Keratinocyte (primary cell): ENCODE measurements around the gene SERPINB11. TPM values are rescaled to one million over a fixed set of nuclear protein-coding genes. Genes with fewer than 3 reads are reported as not detected.
A peak's percentile ranks its signal among the peaks of the same experiment; 100 is the strongest.
"Not testable (repeated sequence)": the region's sequence is repeated elsewhere in the genome, so short reads cannot be mapped to it uniquely, and the experiment has no call there.

ENCODE experiments used
- DNase-seq: peaks from one replicate; pipeline ENCODE4 v3.0.0-alpha.2; 2011; ENCODE audit warnings: low read depth, missing footprints, low spot score
- FAIRE-seq: peaks from 2 replicates; lab custom pipeline; 2011; peaks lifted over from hg19 to GRCh38; lab: Jason Lieb, UNC
- H2AFZ ChIP-seq: 2 replicates; pipeline ENCODE4 v1.6.0; 2012; ENCODE audit warnings: low read length, control low read depth, inconsistent platforms; ENCODE audit not compliant: control insufficient read depth
- H3K27ac ChIP-seq: 2 replicates; pipeline ENCODE4 v1.5.1; 2011; ENCODE audit warnings: low read length; ENCODE audit not compliant: control insufficient read depth, insufficient read depth
- H3K27me3 ChIP-seq: 3 replicates; pipeline ENCODE4 v1.6.0; 2011; ENCODE audit warnings: low read length; ENCODE audit not compliant: control insufficient read depth, insufficient read depth; ENCODE audit errors: extremely low read depth
- H3K36me3 ChIP-seq, 2 experiments: 2 replicates in 1 of 2; 3 replicates in 1 of 2; pipeline ENCODE4 v1.5.1; 2011; ENCODE audit warnings: low read length in 2 of 2, mild to moderate bottlenecking in 1 of 2; ENCODE audit not compliant: control insufficient read depth in 2 of 2, insufficient read depth in 2 of 2; ENCODE audit errors: extremely low read depth in 1 of 2
- H3K4me1 ChIP-seq: 3 replicates; pipeline ENCODE4 v1.5.1; 2011; ENCODE audit warnings: low read length; ENCODE audit not compliant: control insufficient read depth, insufficient read depth; ENCODE audit errors: extremely low read depth
- H3K4me2 ChIP-seq: 3 replicates; pipeline ENCODE4 v1.6.0; 2011; ENCODE audit warnings: low read depth, low read length; ENCODE audit not compliant: control insufficient read depth, insufficient read depth; ENCODE audit errors: extremely low read depth
- H3K4me3 ChIP-seq, 3 experiments: fragments of 200-600 bp in 1 of 3; sonication (generic) in 1 of 3; 2 replicates in 2 of 3; 3 replicates in 1 of 3; pipeline ENCODE4 v1.5.1; 2011 to 2016; ENCODE audit warnings: low read length in 3 of 3, mild to moderate bottlenecking in 3 of 3, control low read depth in 2 of 3, inconsistent platforms in 1 of 3, low read depth in 1 of 3, mixed read lengths in 1 of 3, mixed run types in 1 of 3, moderate library complexity in 1 of 3; ENCODE audit not compliant: control insufficient read depth in 2 of 3, insufficient read depth in 2 of 3; ENCODE audit errors: extremely low read depth in 1 of 3
- H3K79me2 ChIP-seq: 2 replicates; pipeline ENCODE4 v1.6.0; 2012; ENCODE audit warnings: low read length; ENCODE audit not compliant: control insufficient read depth, insufficient read depth
- H3K9ac ChIP-seq: 3 replicates; pipeline ENCODE4 v1.6.0; 2011; ENCODE audit warnings: low read length; ENCODE audit not compliant: control insufficient read depth, insufficient read depth; ENCODE audit errors: extremely low read depth
- H3K9me1 ChIP-seq: 3 replicates; pipeline ENCODE4 v1.6.0; 2011; ENCODE audit warnings: low read length; ENCODE audit not compliant: control insufficient read depth, insufficient read depth; ENCODE audit errors: extremely low read depth
- H3K9me3 ChIP-seq: 2 replicates; pipeline ENCODE4 v1.5.1; 2012; ENCODE audit warnings: low read depth, low read length; ENCODE audit not compliant: control insufficient read depth
- H4K20me1 ChIP-seq: 3 replicates; pipeline ENCODE4 v1.6.0; 2011; ENCODE audit warnings: low read length; ENCODE audit not compliant: control insufficient read depth, insufficient read depth; ENCODE audit errors: extremely low read depth
- EZH2 ChIP-seq: IDR thresholded peaks from one replicate; pipeline ENCODE4 v1.6.1; 2012; ENCODE audit warnings: inconsistent platforms, mild to moderate bottlenecking, low read length, moderate library complexity
- dilution Hi-C: fragments of 300-500 bp; cut with MboI; formaldehyde crosslinking; loops from one replicate; pipeline ENCODE4 v1.7.0; 2020; ENCODE audit warnings: low sequenced_read_pairs; ENCODE audit not compliant: extremely low pct_ligation_motif_present
- polyA minus RNA-seq, 3 experiments: library from RNA; depleted of rRNA, polyadenylated mRNA; stranded (reverse); fragments of >200 nt; gene quantifications; 1 replicate in 1 of 3; 2 replicates in 1 of 3; 3 replicates in 1 of 3; pipeline ENCODE4 v1.2.3, GENCODE V29; 2011
- polyA plus RNA-seq, 5 experiments: library from polyadenylated mRNA; depleted of rRNA in 3 of 5; stranded (reverse) in 3 of 5; stranded (forward) in 1 of 5; unstranded in 1 of 5; fragments of >200 nt; gene quantifications; 1 replicate in 1 of 5; 2 replicates in 3 of 5; 3 replicates in 1 of 5; pipeline versions ENCODE4 v1.2.1 to v1.2.3, GENCODE V29; 2011 to 2012; ENCODE audit warnings: missing spikeins in 2 of 5, low read depth in 1 of 5, low replicate concordance in 1 of 5
- TF ChIP-seq, protein P1 (sequence below), 3 experiments: IDR thresholded peaks in 1 of 3; conservative IDR thresholded peaks in 1 of 3; optimal IDR thresholded peaks in 1 of 3; 2 replicates in 2 of 3; 3 replicates in 1 of 3; pipeline versions ENCODE3 to v1.5.1; 2011; ENCODE audit warnings: low read length in 3 of 3, mild to moderate bottlenecking in 3 of 3, moderate library complexity in 2 of 3, control low read depth in 1 of 3, inconsistent platforms in 1 of 3; ENCODE audit not compliant: insufficient read depth in 2 of 3; ENCODE audit errors: extremely low read depth in 1 of 3

The SERPINB11 gene
- not detected in 3 replicates for polyA plus RNA-seq
- not detected for polyA plus RNA-seq (2011; ENCODE audit: low read depth)
- not detected in 2 replicates for polyA plus RNA-seq (2011; cell fraction: cytosol; rRNA removed)
- polyA plus RNA-seq (2011; cell fraction: nucleus; rRNA removed), result not detected in 2 replicates
- not detected in 2 replicates for polyA plus RNA-seq (2012; ENCODE audit: low replicate concordance)
- polyA minus RNA-seq, result not detected in 3 replicates
- not detected for polyA minus RNA-seq (2011; cell fraction: cytosol; rRNA and poly(A)+ RNA removed)
- not detected in 2 replicates for polyA minus RNA-seq (2011; cell fraction: nucleus; rRNA and poly(A)+ RNA removed)

DNA sequence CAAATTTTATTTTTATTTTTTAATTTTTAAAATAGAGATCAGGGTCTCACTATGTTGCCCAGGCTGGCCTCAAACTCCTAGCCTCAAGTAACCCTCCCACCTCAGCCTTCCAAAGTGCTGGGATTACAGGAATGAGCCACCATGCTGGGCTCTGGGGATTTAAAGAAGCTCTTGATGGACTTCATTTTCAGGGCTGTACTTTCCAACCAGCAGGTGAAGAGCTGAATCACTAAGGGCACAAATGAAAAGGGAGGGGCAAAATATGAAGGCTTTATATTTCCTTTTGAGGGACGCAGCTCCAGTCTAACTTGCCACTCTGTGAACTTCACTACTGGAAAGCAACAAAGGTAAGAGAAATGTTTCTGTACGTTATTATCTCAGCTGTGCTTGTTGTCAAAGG is at the start of gene SERPINB11:
Gene SERPINB11 (plus strand): TSS at position 301 of the 400 bp plus-strand sequence. CDS start 7,234 bp downstream, outside the sequence.
- dilution Hi-C loops, result no loop called here

GRCh38 chr18:63658920-63659319 is 43.8 kb upstream of the SERPINB11 start:
- H3K79me2 ChIP-seq, DNase-seq, H3K9ac ChIP-seq, H4K20me1 ChIP-seq, H3K9me1 ChIP-seq, H3K36me3 ChIP-seq, H2AFZ ChIP-seq, H3K9me3 ChIP-seq, dilution Hi-C loops, H3K4me3 ChIP-seq, H3K27me3 ChIP-seq, H3K4me2 ChIP-seq, H3K27ac ChIP-seq: not testable (repeated sequence)
- peak; percentile 94 for FAIRE-seq
- peaks cover 11% of the 10 kb centered on the region for H3K4me1 ChIP-seq

More for the DNA sequence above, at the start of gene SERPINB11:
- Histone ChIP-seq H3K27me3 (no peaks in the 10 kb centered on the region), H3K36me3 (no peaks in the 10 kb centered on the region), H3K9ac (no peak within 1 kb of the TSS), H3K4me3 (no peak within 1 kb of the TSS), H3K4me2 (no peak within 1 kb of the TSS), H3K9me3 (no peaks in the 10 kb centered on the region), H3K79me2 (no peaks in the 10 kb centered on the region), H3K9me1 (no peaks in the 10 kb centered on the region), H2AFZ (no peak within 1 kb of the TSS), H3K4me1 (no peaks in the 10 kb centered on the region), H4K20me1 (no peaks in the 10 kb centered on the region), H3K27ac (no peak within 1 kb of the TSS)
- TF ChIP-seq EZH2, result no peak
- TF ChIP-seq, protein P1, sequence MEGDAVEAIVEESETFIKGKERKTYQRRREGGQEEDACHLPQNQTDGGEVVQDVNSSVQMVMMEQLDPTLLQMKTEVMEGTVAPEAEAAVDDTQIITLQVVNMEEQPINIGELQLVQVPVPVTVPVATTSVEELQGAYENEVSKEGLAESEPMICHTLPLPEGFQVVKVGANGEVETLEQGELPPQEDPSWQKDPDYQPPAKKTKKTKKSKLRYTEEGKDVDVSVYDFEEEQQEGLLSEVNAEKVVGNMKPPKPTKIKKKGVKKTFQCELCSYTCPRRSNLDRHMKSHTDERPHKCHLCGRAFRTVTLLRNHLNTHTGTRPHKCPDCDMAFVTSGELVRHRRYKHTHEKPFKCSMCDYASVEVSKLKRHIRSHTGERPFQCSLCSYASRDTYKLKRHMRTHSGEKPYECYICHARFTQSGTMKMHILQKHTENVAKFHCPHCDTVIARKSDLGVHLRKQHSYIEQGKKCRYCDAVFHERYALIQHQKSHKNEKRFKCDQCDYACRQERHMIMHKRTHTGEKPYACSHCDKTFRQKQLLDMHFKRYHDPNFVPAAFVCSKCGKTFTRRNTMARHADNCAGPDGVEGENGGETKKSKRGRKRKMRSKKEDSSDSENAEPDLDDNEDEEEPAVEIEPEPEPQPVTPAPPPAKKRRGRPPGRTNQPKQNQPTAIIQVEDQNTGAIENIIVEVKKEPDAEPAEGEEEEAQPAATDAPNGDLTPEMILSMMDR (optimal IDR thresholded peaks at IDR 0.05 in 1 of 3, IDR thresholded peaks at IDR 0.05 in 1 of 3, conservative IDR thresholded peaks at IDR 0.05 in 1 of 3; ENCODE audit: extremely low read depth in 1 of 3, insufficient read depth in 2 of 3, low read length in 3 of 3), result no peak
- DNase-seq (no peak), FAIRE-seq (no peak)

DNA sequence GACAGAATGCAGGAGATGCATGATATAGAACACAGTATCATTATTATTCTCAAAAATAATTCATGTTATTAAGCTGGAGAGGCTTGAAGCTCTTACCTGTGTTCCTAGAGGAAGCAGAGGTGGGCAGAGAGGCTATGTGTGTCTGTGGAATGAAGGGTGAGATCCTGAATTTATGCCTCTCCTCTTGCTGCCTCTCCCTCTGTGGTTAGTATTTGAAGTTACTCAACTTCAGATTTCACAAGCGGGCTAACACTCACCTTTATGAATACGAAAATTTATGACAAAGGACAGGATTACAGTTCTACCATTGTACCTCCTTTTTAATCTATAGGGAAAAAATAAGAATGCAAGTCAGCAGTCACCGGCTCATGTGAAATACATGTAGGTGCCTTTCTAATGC is 41.0 kb upstream of the SERPINB11 start, which contains the start of gene SERPINB3:
Gene SERPINB3 (minus strand): TSS at position 144 of the 400 bp plus-strand sequence. CDS start 677 bp downstream, outside the sequence.
- H2AFZ ChIP-seq, H3K4me3 ChIP-seq, H3K4me2 ChIP-seq, H3K27ac ChIP-seq, H3K9ac ChIP-seq, dilution Hi-C loops, H3K9me3 ChIP-seq, H3K9me1 ChIP-seq, FAIRE-seq, DNase-seq, H3K27me3 ChIP-seq, H4K20me1 ChIP-seq, H3K36me3 ChIP-seq, H3K79me2 ChIP-seq: not testable (repeated sequence)
- peaks cover 22% of the 10 kb centered on the region for H3K4me1 ChIP-seq
